ENCODE data around the gene TP53.

The TP53 gene

GRCh38 chr17:7703584-7704479, 16.5 kb upstream of the TP53 start:
- H3K4me2 ChIP-seq (ENCODE audit: low read depth, low read length, poor library complexity, severe bottlenecking): no peak overlapping the region
- no peaks in the 10 kb centered on the region for H3K9me3 ChIP-seq (ENCODE audit: insufficient read depth, low read length)
- no peak overlapping the region for H2AFZ ChIP-seq (ENCODE audit: low read depth, low read length, severe bottlenecking)
- TF ChIP-seq, protein P1, sequence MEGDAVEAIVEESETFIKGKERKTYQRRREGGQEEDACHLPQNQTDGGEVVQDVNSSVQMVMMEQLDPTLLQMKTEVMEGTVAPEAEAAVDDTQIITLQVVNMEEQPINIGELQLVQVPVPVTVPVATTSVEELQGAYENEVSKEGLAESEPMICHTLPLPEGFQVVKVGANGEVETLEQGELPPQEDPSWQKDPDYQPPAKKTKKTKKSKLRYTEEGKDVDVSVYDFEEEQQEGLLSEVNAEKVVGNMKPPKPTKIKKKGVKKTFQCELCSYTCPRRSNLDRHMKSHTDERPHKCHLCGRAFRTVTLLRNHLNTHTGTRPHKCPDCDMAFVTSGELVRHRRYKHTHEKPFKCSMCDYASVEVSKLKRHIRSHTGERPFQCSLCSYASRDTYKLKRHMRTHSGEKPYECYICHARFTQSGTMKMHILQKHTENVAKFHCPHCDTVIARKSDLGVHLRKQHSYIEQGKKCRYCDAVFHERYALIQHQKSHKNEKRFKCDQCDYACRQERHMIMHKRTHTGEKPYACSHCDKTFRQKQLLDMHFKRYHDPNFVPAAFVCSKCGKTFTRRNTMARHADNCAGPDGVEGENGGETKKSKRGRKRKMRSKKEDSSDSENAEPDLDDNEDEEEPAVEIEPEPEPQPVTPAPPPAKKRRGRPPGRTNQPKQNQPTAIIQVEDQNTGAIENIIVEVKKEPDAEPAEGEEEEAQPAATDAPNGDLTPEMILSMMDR (IDR thresholded peaks at IDR 0.05; ENCODE audit: insufficient read depth, low read length, poor library complexity, severe bottlenecking): no peak
- no peak for TF ChIP-seq EZH2phosphoT487 (conservative IDR thresholded peaks at IDR 0.05; ENCODE audit: low read length)
- no peaks in the 10 kb centered on the region for H3K79me2 ChIP-seq (ENCODE audit: insufficient read depth, low read length)
- H3K36me3 ChIP-seq (ENCODE audit: low read length): no peaks in the 10 kb centered on the region
- no peak overlapping the region for H3K9ac ChIP-seq (ENCODE audit: low read length)
- no peak overlapping the region for H3K4me3 ChIP-seq (ENCODE audit: insufficient read depth, low read length, poor library complexity, severe bottlenecking)
- no peak overlapping the region for H3K27ac ChIP-seq (ENCODE audit: low read depth, low read length)
- H3K27me3 ChIP-seq (ENCODE audit: low read length): no peaks in the 10 kb centered on the region
- H3K9me2 ChIP-seq (replicated peaks; ENCODE audit: insufficient read depth, low read length): no peaks in the 10 kb centered on the region
- H3F3A ChIP-seq (ENCODE audit: insufficient read depth): no peaks in the 10 kb centered on the region
- H4K20me1 ChIP-seq (ENCODE audit: low read depth, low read length): no peaks in the 10 kb centered on the region

- no peaks in the 10 kb centered on the region for H3F3A ChIP-seq (ENCODE audit: insufficient read depth)
- H3K27ac ChIP-seq (ENCODE audit: low read depth, low read length): no peak overlapping the region
- H3K9me3 ChIP-seq (ENCODE audit: insufficient read depth, low read length): no peaks in the 10 kb centered on the region
- no peaks in the 10 kb centered on the region for H3K27me3 ChIP-seq (ENCODE audit: low read length)
- no peaks in the 10 kb centered on the region for H3K9me2 ChIP-seq (replicated peaks; ENCODE audit: insufficient read depth, low read length)
- no peaks in the 10 kb centered on the region for H4K20me1 ChIP-seq (ENCODE audit: low read depth, low read length)
- H3K9ac ChIP-seq (ENCODE audit: low read length): no peak overlapping the region
- no peaks in the 10 kb centered on the region for H3K79me2 ChIP-seq (ENCODE audit: insufficient read depth, low read length)
- no peaks in the 10 kb centered on the region for H3K36me3 ChIP-seq (ENCODE audit: low read length)
- H3K4me3 ChIP-seq (ENCODE audit: insufficient read depth, low read length, poor library complexity, severe bottlenecking): no peak overlapping the region
- TF ChIP-seq, protein P1 (IDR thresholded peaks at IDR 0.05; ENCODE audit: insufficient read depth, low read length, poor library complexity, severe bottlenecking): no peak
- TF ChIP-seq EZH2phosphoT487 (conservative IDR thresholded peaks at IDR 0.05; ENCODE audit: low read length): no peak
- H2AFZ ChIP-seq (ENCODE audit: low read depth, low read length, severe bottlenecking): no peak overlapping the region
- no peak overlapping the region for H3K4me2 ChIP-seq (ENCODE audit: low read depth, low read length, poor library complexity, severe bottlenecking)
Measured at GRCh38 chr17:7702776-7703175, 15.5 kb upstream of the TP53 start.

DNA sequence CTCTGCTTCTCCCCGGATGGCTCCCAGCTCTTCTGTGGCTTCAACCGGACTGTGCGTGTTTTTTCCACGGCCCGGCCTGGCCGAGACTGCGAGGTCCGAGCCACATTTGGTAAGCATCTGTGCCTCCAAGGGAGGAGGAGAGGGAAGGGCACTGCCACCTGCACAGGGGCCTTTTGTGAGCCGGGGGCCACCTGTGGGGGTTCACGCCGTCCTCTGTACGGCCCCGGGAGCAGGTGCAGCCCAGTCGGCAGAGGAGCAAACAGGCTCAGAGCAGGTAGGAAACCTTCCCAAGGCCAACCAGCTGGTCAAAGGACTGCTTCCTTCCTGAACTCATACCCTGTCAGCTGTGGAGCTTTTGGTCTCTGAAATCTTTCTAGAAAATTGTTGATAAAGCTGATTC, 14.4 kb upstream of the TP53 start:
- H3K79me2 ChIP-seq (ENCODE audit: insufficient read depth, low read length): no peaks in the 10 kb centered on the region
- H2AFZ ChIP-seq (ENCODE audit: low read depth, low read length, severe bottlenecking): no peak overlapping the region
- H3K9me2 ChIP-seq (replicated peaks; ENCODE audit: insufficient read depth, low read length): no peaks in the 10 kb centered on the region
- no peak overlapping the region for H3K4me3 ChIP-seq (ENCODE audit: insufficient read depth, low read length, poor library complexity, severe bottlenecking)
- H3K9ac ChIP-seq (ENCODE audit: low read length): no peak overlapping the region
- H3F3A ChIP-seq (ENCODE audit: insufficient read depth): no peaks in the 10 kb centered on the region
- no peaks in the 10 kb centered on the region for H4K20me1 ChIP-seq (ENCODE audit: low read depth, low read length)
- H3K27me3 ChIP-seq (ENCODE audit: low read length): no peaks in the 10 kb centered on the region
- no peak for TF ChIP-seq EZH2phosphoT487 (conservative IDR thresholded peaks at IDR 0.05; ENCODE audit: low read length)
- TF ChIP-seq, protein P1 (IDR thresholded peaks at IDR 0.05; ENCODE audit: insufficient read depth, low read length, poor library complexity, severe bottlenecking): no peak
- H3K27ac ChIP-seq (ENCODE audit: low read depth, low read length): no peak overlapping the region
- no peak overlapping the region for H3K4me2 ChIP-seq (ENCODE audit: low read depth, low read length, poor library complexity, severe bottlenecking)
- H3K9me3 ChIP-seq (ENCODE audit: insufficient read depth, low read length): no peaks in the 10 kb centered on the region
- no peaks in the 10 kb centered on the region for H3K36me3 ChIP-seq (ENCODE audit: low read length)
